Smooth muscle cell (in vitro differentiated cells): ENCODE measurements around the gene CYP4B1. TPM values are rescaled to one million over a fixed set of nuclear protein-coding genes. Genes with fewer than 3 reads are reported as not detected.

Experiments used
- DNase-seq: peaks from one replicate; lab custom pipeline; 2025; ENCODE audit not compliant: unreplicated experiment; lab: John Stamatoyannopoulos, UW
- H2AFZ ChIP-seq: fragments of 200-600 bp; sonication (generic); 2 replicates; pipeline ENCODE4 v1.6.0; 2016; ENCODE audit warnings: antibody characterized with exemption, low read depth, mild to moderate bottlenecking
- H3F3A ChIP-seq: fragments of 200-600 bp; sonication (generic); 2 replicates; pipeline ENCODE4 v1.6.0; 2017; ENCODE audit warnings: antibody characterized with exemption, low read depth
- H3K27ac ChIP-seq: fragments of 200-600 bp; sonication (generic); 2 replicates; pipeline ENCODE4 v1.5.1; 2016; ENCODE audit warnings: low read depth, mild to moderate bottlenecking
- H3K27me3 ChIP-seq: fragments of 200-600 bp; sonication (generic); 2 replicates; pipeline ENCODE4 v1.6.1; 2016; ENCODE audit warnings: low read depth, mild to moderate bottlenecking
- H3K36me3 ChIP-seq: fragments of 200-600 bp; sonication (generic); 2 replicates; pipeline ENCODE4 v1.5.1; 2016; ENCODE audit warnings: low read depth
- H3K4me1 ChIP-seq: fragments of 200-600 bp; sonication (generic); 2 replicates; pipeline ENCODE4 v1.5.1; 2016; ENCODE audit warnings: low read depth
- H3K4me2 ChIP-seq: fragments of 200-600 bp; sonication (generic); 2 replicates; pipeline ENCODE4 v1.6.0; 2016; ENCODE audit warnings: mild to moderate bottlenecking
- H3K4me3 ChIP-seq: fragments of 200-600 bp; sonication (generic); 2 replicates; pipeline ENCODE4 v1.5.1; 2016; ENCODE audit warnings: mild to moderate bottlenecking
- H3K79me2 ChIP-seq: fragments of 200-600 bp; sonication (generic); 2 replicates; pipeline ENCODE4 v1.6.0; 2016; ENCODE audit warnings: low read depth, mild to moderate bottlenecking
- H3K9ac ChIP-seq: fragments of 200-600 bp; sonication (generic); 2 replicates; pipeline ENCODE4 v1.6.0; 2016; ENCODE audit warnings: low read depth
- H3K9me3 ChIP-seq: fragments of 200-600 bp; sonication (generic); replicated peaks from 2 replicates; pipeline ENCODE4 v1.5.1; 2016; ENCODE audit warnings: low read depth
- H4K20me1 ChIP-seq: fragments of 200-600 bp; sonication (generic); 2 replicates; pipeline ENCODE4 v1.6.0; 2016; ENCODE audit warnings: low read depth
- WGBS: methylation state at CpG from one replicate; pipeline ENCODE4 v1.1.7; 2016; ENCODE audit warnings: low lambda C conversion rate; 5-methylcytosine and 5-hydroxymethylcytosine counted together
- polyA plus RNA-seq: library from polyadenylated mRNA; unstranded; fragments of >200 nt; fragmentation: Nextera tagmentation; extraction: Ambion mirVana; gene quantifications from 2 replicates; pipeline ENCODE4 v1.2.1, GENCODE V29; 2016
- total RNA-seq: library from RNA; depleted of rRNA; stranded (reverse); fragments of >200 nt; gene quantifications from 2 replicates; pipeline ENCODE4 v1.2.3, GENCODE V29; 2014
- TF ChIP-seq, protein P1 (sequence below): fragments of 200-600 bp; sonication (generic); IDR thresholded peaks from 2 replicates; pipeline ENCODE4 v1.5.1; 2017; ENCODE audit warnings: borderline replicate concordance, mild to moderate bottlenecking, antibody characterized with exemption; ENCODE audit not compliant: insufficient read depth, poor library complexity, severe bottlenecking

Gene CYP4B1
- total and polyA plus RNA-seq, 2 experiments from 2014 or later: not detected

- no peaks in the 10 kb centered on the region for H3K79me2 ChIP-seq
- no peaks in the 10 kb centered on the region for H3K27me3 ChIP-seq
- H3K9me3 ChIP-seq: no peaks in the 10 kb centered on the region
- H2AFZ ChIP-seq: no peak overlapping the region
- H3K4me1 ChIP-seq: no peaks in the 10 kb centered on the region
- no peak overlapping the region for H3K27ac ChIP-seq
- DNase-seq: no peak
- no peaks in the 10 kb centered on the region for H4K20me1 ChIP-seq
- no peak overlapping the region for H3K9ac ChIP-seq
- no peak overlapping the region for H3K4me2 ChIP-seq
- 68% methylated on average over 3 of the region's 3 CpGs for WGBS
- no peaks in the 10 kb centered on the region for H3K36me3 ChIP-seq
- no peak overlapping the region for H3K4me3 ChIP-seq
- TF ChIP-seq, protein P1, sequence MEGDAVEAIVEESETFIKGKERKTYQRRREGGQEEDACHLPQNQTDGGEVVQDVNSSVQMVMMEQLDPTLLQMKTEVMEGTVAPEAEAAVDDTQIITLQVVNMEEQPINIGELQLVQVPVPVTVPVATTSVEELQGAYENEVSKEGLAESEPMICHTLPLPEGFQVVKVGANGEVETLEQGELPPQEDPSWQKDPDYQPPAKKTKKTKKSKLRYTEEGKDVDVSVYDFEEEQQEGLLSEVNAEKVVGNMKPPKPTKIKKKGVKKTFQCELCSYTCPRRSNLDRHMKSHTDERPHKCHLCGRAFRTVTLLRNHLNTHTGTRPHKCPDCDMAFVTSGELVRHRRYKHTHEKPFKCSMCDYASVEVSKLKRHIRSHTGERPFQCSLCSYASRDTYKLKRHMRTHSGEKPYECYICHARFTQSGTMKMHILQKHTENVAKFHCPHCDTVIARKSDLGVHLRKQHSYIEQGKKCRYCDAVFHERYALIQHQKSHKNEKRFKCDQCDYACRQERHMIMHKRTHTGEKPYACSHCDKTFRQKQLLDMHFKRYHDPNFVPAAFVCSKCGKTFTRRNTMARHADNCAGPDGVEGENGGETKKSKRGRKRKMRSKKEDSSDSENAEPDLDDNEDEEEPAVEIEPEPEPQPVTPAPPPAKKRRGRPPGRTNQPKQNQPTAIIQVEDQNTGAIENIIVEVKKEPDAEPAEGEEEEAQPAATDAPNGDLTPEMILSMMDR: no peak
- no peaks in the 10 kb centered on the region for H3F3A ChIP-seq
Observed at GRCh38 chr1:46793126-46793525, 5.7 kb upstream of the CYP4B1 start.

- H4K20me1 ChIP-seq: no peaks in the 10 kb centered on the region
- WGBS: 80% methylated on average over 1 of the region's 1 CpG
- H3K9ac ChIP-seq: no peak overlapping the region
- no peak overlapping the region for H3K27ac ChIP-seq
- no peak overlapping the region for H3K4me2 ChIP-seq
- H2AFZ ChIP-seq: no peak overlapping the region
- TF ChIP-seq, protein P1: no peak
- no peaks in the 10 kb centered on the region for H3F3A ChIP-seq
- DNase-seq: no peak
- no peaks in the 10 kb centered on the region for H3K4me1 ChIP-seq
- H3K9me3 ChIP-seq: no peaks in the 10 kb centered on the region
- H3K79me2 ChIP-seq: no peaks in the 10 kb centered on the region
- H3K27me3 ChIP-seq: no peaks in the 10 kb centered on the region
- H3K36me3 ChIP-seq: no peaks in the 10 kb centered on the region
- H3K4me3 ChIP-seq: no peak overlapping the region
Observed at GRCh38 chr1:46797696-46798470, 963 bp upstream of the CYP4B1 start.

- 54% methylated on average over 4 of the region's 4 CpGs for WGBS
- no peak overlapping the region for H3K9ac ChIP-seq
- no peaks in the 10 kb centered on the region for H3F3A ChIP-seq
- H3K79me2 ChIP-seq: no peaks in the 10 kb centered on the region
- H4K20me1 ChIP-seq: no peaks in the 10 kb centered on the region
- no peak overlapping the region for H3K4me3 ChIP-seq
- H2AFZ ChIP-seq: no peak overlapping the region
- no peak overlapping the region for H3K4me2 ChIP-seq
- TF ChIP-seq, protein P1: no peak
- no peak overlapping the region for H3K27ac ChIP-seq
- no peaks in the 10 kb centered on the region for H3K4me1 ChIP-seq
- H3K27me3 ChIP-seq: no peaks in the 10 kb centered on the region
- H3K36me3 ChIP-seq: no peaks in the 10 kb centered on the region
- DNase-seq: no peak
- H3K9me3 ChIP-seq: no peaks in the 10 kb centered on the region
Observed at GRCh38 chr1:46800742-46801141, 1.9 kb downstream of the CYP4B1 start.
